ENCODE data around the gene HTR7.
"Not testable (repeated sequence)": the region's sequence is repeated elsewhere in the genome, so short reads cannot be mapped to it uniquely, and the experiment has no call there.

HTR7 gene

DNA sequence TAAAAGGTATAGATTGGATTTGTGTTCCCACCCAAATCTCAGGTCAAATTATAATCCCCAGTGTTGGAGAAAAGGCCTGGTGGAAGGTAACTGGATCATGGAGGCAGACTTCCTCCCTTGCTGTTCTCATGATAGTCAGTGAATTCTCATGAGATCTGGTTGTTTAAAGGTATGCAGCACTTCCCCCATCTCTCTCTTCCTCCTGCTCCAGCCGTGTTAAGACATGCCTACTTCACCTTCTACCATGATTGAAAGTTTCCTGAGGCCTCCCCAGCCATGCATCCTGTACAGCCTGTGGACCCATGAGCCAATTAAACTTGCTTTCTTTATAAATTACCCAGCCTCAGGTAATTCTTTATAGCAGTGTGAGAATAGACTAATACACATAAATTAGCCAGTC, 39.1 kb downstream of the HTR7 start:
- TF ChIP-seq, protein P1, sequence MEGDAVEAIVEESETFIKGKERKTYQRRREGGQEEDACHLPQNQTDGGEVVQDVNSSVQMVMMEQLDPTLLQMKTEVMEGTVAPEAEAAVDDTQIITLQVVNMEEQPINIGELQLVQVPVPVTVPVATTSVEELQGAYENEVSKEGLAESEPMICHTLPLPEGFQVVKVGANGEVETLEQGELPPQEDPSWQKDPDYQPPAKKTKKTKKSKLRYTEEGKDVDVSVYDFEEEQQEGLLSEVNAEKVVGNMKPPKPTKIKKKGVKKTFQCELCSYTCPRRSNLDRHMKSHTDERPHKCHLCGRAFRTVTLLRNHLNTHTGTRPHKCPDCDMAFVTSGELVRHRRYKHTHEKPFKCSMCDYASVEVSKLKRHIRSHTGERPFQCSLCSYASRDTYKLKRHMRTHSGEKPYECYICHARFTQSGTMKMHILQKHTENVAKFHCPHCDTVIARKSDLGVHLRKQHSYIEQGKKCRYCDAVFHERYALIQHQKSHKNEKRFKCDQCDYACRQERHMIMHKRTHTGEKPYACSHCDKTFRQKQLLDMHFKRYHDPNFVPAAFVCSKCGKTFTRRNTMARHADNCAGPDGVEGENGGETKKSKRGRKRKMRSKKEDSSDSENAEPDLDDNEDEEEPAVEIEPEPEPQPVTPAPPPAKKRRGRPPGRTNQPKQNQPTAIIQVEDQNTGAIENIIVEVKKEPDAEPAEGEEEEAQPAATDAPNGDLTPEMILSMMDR (IDR thresholded peaks at IDR 0.05; ENCODE audit: extremely low read depth, missing control alignments): no peak

DNA sequence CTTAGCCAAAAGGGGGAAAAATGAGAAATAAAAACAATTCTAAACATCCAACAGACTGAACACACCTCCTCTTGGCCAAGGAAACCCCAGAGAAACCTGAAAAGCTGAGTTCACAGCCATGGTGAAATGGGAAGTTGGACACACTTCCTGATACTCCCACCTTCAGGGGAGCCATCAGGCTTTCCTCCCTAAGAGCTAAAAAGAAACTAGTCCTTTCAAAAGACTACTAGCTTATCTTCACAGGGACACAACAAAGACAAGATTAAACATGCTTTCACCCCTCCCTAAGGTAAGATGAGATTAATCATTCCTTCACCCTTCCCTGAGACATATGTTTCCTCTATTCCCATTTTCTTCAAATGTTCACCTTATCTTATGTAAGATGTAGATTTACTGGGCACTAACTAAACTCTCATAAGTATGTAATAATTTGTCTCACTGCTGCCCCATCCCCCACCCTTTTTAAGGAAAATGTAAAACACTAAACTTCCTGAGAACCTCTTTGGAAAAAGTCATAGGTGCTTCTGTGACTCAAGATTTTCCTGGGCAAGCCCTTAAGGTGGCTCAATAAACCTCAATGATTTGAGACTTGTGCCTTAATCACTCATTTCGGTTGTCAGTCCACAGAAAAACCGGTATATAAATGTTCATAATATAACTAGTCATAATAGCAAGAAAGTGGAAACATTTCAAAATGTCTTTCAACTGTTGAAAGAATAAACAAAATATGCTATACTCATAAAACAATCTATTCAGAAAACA, 40.5 kb downstream of the HTR7 start:
- TF ChIP-seq, protein P1 (IDR thresholded peaks at IDR 0.05; ENCODE audit: extremely low read depth, missing control alignments): no peak
- no peak for DNase-seq (ENCODE audit: low spot score)

More for the DNA sequence above, 39.1 kb downstream of the HTR7 start:
- no peak for DNase-seq (ENCODE audit: low spot score)

- DNase-seq (ENCODE audit: low spot score): no peak
- TF ChIP-seq, protein P1 (IDR thresholded peaks at IDR 0.05; ENCODE audit: extremely low read depth, missing control alignments): no peak
Measured at GRCh38 chr10:90816466-90816865, 41.4 kb downstream of the HTR7 start.

DNA sequence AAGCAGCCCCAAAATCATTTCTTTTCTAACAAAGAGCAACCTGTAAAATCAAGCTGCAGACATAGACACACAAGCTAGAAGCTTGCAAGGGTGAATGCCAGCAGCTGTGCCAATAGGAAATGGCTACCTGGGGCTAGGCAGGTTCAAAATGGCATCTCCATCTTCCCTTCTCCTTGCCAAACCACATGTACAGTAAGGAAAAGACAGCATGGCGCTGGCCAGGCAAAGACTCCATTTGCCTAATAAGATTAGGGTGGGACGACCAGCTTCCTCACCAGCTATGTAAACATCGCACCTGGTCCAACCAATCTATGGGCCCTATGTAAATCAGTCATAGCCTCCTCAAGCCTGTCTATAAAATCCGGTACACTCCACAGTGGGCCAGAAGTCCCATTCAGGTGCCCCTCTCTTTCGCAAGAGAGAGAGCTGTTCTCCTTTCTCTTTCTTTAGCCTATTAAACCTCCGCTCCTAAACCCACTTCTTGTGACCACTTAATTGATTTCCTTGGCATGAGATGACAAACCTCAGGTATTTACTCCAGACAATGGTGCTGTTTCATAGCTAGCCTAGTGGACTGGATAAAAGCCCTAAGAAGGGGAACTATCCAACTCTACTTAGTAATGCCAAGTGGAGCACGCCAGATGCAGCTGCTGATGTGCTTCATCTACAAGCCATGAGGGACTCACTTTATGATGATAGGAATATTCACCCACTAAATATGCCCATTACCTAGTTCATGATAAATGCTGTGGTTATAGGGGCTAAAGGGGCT, 44.1 kb downstream of the HTR7 start:
- no peak for DNase-seq (ENCODE audit: low spot score)
- TF ChIP-seq, protein P1 (IDR thresholded peaks at IDR 0.05; ENCODE audit: extremely low read depth, missing control alignments): no peak

GRCh38 chr10:90807106-90807505, 50.7 kb downstream of the HTR7 start:
- DNase-seq (ENCODE audit: low spot score): not testable (repeated sequence)

DNA sequence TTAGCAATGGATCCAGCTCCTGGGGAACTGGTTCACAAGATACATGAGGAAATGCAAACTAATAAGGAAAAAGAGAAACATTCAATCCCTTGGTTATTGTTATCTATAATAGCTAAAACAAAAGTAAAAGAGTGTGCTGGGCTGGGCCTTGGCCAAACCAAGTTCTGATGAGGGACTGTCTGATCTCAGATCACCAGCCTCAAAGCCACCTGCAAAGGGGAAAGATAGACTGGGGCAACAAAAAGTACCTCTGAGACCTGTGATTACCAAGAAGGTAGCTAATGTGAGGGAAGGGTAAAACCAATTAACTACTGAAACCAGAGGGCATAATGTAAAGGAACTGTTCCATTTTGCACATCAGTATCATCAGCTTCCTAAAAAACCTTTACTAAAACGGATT, 51.2 kb downstream of the HTR7 start:
- no peak for DNase-seq (ENCODE audit: low spot score)
- TF ChIP-seq, protein P1 (IDR thresholded peaks at IDR 0.05; ENCODE audit: extremely low read depth, missing control alignments): no peak

DNA sequence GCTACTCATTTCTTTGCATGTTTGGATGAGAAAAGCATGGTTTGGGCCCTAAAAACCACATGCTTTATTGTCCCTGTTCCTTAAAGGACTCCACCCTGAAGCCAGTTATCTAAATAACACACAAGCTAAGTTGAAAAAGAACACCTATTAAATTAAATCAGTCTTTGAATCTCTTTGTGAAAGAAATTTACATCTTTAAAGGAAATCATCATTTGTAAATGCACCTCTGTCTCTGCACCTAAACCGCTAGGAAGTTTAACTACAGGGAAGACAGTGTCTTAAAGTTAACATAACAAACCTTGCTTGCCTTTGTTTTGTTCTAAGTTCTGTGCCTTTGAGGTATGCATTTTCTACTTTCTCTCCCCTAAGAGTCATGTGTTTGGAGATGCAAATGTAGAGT, 52.6 kb downstream of the HTR7 start:
- TF ChIP-seq, protein P1 (IDR thresholded peaks at IDR 0.05; ENCODE audit: extremely low read depth, missing control alignments): no peak
- DNase-seq (ENCODE audit: low spot score): no peak

Data from GM20000 (cell line).